Smooth muscle cell (in vitro differentiated cells): ENCODE data around the gene ENPP3. TPM values are rescaled to one million over a fixed set of nuclear protein-coding genes. Genes with fewer than 3 reads are reported as not detected.

Source experiments
- DNase-seq: peaks from one replicate; lab custom pipeline; 2025; ENCODE audit not compliant: unreplicated experiment; lab: John Stamatoyannopoulos, UW
- H2AFZ ChIP-seq: fragments of 200-600 bp; sonication (generic); 2 replicates; pipeline ENCODE4 v1.6.0; 2016; ENCODE audit warnings: antibody characterized with exemption, low read depth, mild to moderate bottlenecking
- H3F3A ChIP-seq: fragments of 200-600 bp; sonication (generic); 2 replicates; pipeline ENCODE4 v1.6.0; 2017; ENCODE audit warnings: antibody characterized with exemption, low read depth
- H3K27ac ChIP-seq: fragments of 200-600 bp; sonication (generic); 2 replicates; pipeline ENCODE4 v1.5.1; 2016; ENCODE audit warnings: low read depth, mild to moderate bottlenecking
- H3K27me3 ChIP-seq: fragments of 200-600 bp; sonication (generic); 2 replicates; pipeline ENCODE4 v1.6.1; 2016; ENCODE audit warnings: low read depth, mild to moderate bottlenecking
- H3K36me3 ChIP-seq: fragments of 200-600 bp; sonication (generic); 2 replicates; pipeline ENCODE4 v1.5.1; 2016; ENCODE audit warnings: low read depth
- H3K4me1 ChIP-seq: fragments of 200-600 bp; sonication (generic); 2 replicates; pipeline ENCODE4 v1.5.1; 2016; ENCODE audit warnings: low read depth
- H3K4me2 ChIP-seq: fragments of 200-600 bp; sonication (generic); 2 replicates; pipeline ENCODE4 v1.6.0; 2016; ENCODE audit warnings: mild to moderate bottlenecking
- H3K4me3 ChIP-seq: fragments of 200-600 bp; sonication (generic); 2 replicates; pipeline ENCODE4 v1.5.1; 2016; ENCODE audit warnings: mild to moderate bottlenecking
- H3K79me2 ChIP-seq: fragments of 200-600 bp; sonication (generic); 2 replicates; pipeline ENCODE4 v1.6.0; 2016; ENCODE audit warnings: low read depth, mild to moderate bottlenecking
- H3K9ac ChIP-seq: fragments of 200-600 bp; sonication (generic); 2 replicates; pipeline ENCODE4 v1.6.0; 2016; ENCODE audit warnings: low read depth
- H3K9me3 ChIP-seq: fragments of 200-600 bp; sonication (generic); replicated peaks from 2 replicates; pipeline ENCODE4 v1.5.1; 2016; ENCODE audit warnings: low read depth
- H4K20me1 ChIP-seq: fragments of 200-600 bp; sonication (generic); 2 replicates; pipeline ENCODE4 v1.6.0; 2016; ENCODE audit warnings: low read depth
- CTCF ChIP-seq: fragments of 200-600 bp; sonication (generic); IDR thresholded peaks from 2 replicates; pipeline ENCODE4 v1.5.1; 2017; ENCODE audit warnings: borderline replicate concordance, mild to moderate bottlenecking, antibody characterized with exemption; ENCODE audit not compliant: insufficient read depth, poor library complexity, severe bottlenecking
- WGBS: methylation state at CpG from one replicate; pipeline ENCODE4 v1.1.7; 2016; ENCODE audit warnings: low lambda C conversion rate; 5-methylcytosine and 5-hydroxymethylcytosine counted together
- polyA plus RNA-seq: library from polyadenylated mRNA; unstranded; fragments of >200 nt; fragmentation: Nextera tagmentation; extraction: Ambion mirVana; gene quantifications from 2 replicates; pipeline ENCODE4 v1.2.1, GENCODE V29; 2016
- total RNA-seq: library from RNA; depleted of rRNA; stranded (reverse); fragments of >200 nt; gene quantifications from 2 replicates; pipeline ENCODE4 v1.2.3, GENCODE V29; 2014

Gene ENPP3
- total and polyA plus RNA-seq, 2 experiments from 2014 or later, result 0.16 to 0.18 TPM

- H3K27ac ChIP-seq, result peak overlapping the region; percentile 91
- WGBS, result 93% methylated on average over 4 of the region's 4 CpGs
These were observed 90.8 kb downstream of the ENPP3 start for GRCh38 chr6:131727868-131728267.

GRCh38 chr6:131728296-131728939 lies 91.3 kb downstream of the ENPP3 start:
- Histone ChIP-seq H3K9me3 (no peaks in the 10 kb centered on the region), H3F3A (peaks cover 7% of the 10 kb centered on the region), H3K4me1 (peaks cover 7% of the 10 kb centered on the region), H2AFZ (peak overlapping the region; percentile 31), H3K79me2 (no peaks in the 10 kb centered on the region), H3K27ac (peak overlapping the region; percentile 91), H3K4me3 (no peak overlapping the region), H3K27me3 (no peaks in the 10 kb centered on the region), H3K36me3 (no peaks in the 10 kb centered on the region), H4K20me1 (no peaks in the 10 kb centered on the region), H3K9ac (peak overlapping the region; percentile 70), H3K4me2 (peak overlapping the region; percentile 62)
- DNase-seq, result no peak
- 40% methylated on average over 3 of the region's 3 CpGs for WGBS
- TF ChIP-seq CTCF, result no peak

More at GRCh38 chr6:131727868-131728267, 90.8 kb downstream of the ENPP3 start:
- Histone ChIP-seq H3K9ac (no peak overlapping the region), H3F3A (peaks cover 7% of the 10 kb centered on the region), H3K9me3 (no peaks in the 10 kb centered on the region), H3K79me2 (no peaks in the 10 kb centered on the region), H2AFZ (peak overlapping the region; percentile 31), H3K4me2 (peak overlapping the region; percentile 34), H3K36me3 (no peaks in the 10 kb centered on the region), H3K4me3 (no peak overlapping the region), H3K27me3 (no peaks in the 10 kb centered on the region), H4K20me1 (no peaks in the 10 kb centered on the region), H3K4me1 (peaks cover 7% of the 10 kb centered on the region)
- TF ChIP-seq CTCF, result no peak
- no peak for DNase-seq

- WGBS, result 67% methylated on average over 4 of the region's 4 CpGs
- no peak for DNase-seq
- no peak for TF ChIP-seq CTCF
These were observed 92.4 kb downstream of the ENPP3 start for GRCh38 chr6:131729550-131729949.

GRCh38 chr6:131730264-131730663 lies 93.2 kb downstream of the ENPP3 start:
- Histone ChIP-seq H3K9ac (no peak overlapping the region), H3K27ac (peak overlapping the region; percentile 91), H3K9me3 (no peaks in the 10 kb centered on the region), H3K27me3 (no peaks in the 10 kb centered on the region), H4K20me1 (no peaks in the 10 kb centered on the region), H3K4me1 (peaks cover 7% of the 10 kb centered on the region), H3K36me3 (no peaks in the 10 kb centered on the region), H3F3A (peaks cover 7% of the 10 kb centered on the region), H2AFZ (no peak overlapping the region), H3K4me2 (peak overlapping the region; percentile 24), H3K4me3 (no peak overlapping the region), H3K79me2 (no peaks in the 10 kb centered on the region)
- no peak for TF ChIP-seq CTCF
- 97% methylated on average over 5 of the region's 5 CpGs for WGBS
- DNase-seq, result no peak

More at GRCh38 chr6:131729550-131729949, 92.4 kb downstream of the ENPP3 start:
- Histone ChIP-seq H3K9ac (peak overlapping the region; percentile 70), H3K36me3 (no peaks in the 10 kb centered on the region), H3K4me2 (peak overlapping the region; percentile 62), H4K20me1 (no peaks in the 10 kb centered on the region), H3K4me3 (no peak overlapping the region), H3F3A (peaks cover 7% of the 10 kb centered on the region), H3K79me2 (no peaks in the 10 kb centered on the region), H3K27ac (peak overlapping the region; percentile 91), H3K27me3 (no peaks in the 10 kb centered on the region), H3K9me3 (no peaks in the 10 kb centered on the region), H2AFZ (peak overlapping the region; percentile 8), H3K4me1 (peaks cover 7% of the 10 kb centered on the region)
